Inflammatory macrophage treated with lipopolysaccharide for 4 hours (primary cell): ENCODE data around the gene BMPR1B.
"Not testable (repeated sequence)": the region's sequence is repeated elsewhere in the genome, so short reads cannot be mapped to it uniquely, and the experiment has no call there.

Experiments used
- DNase-seq: peaks from one replicate; pipeline ENCODE4 v3.0.0-alpha.2; 2020

The BMPR1B gene

DNA sequence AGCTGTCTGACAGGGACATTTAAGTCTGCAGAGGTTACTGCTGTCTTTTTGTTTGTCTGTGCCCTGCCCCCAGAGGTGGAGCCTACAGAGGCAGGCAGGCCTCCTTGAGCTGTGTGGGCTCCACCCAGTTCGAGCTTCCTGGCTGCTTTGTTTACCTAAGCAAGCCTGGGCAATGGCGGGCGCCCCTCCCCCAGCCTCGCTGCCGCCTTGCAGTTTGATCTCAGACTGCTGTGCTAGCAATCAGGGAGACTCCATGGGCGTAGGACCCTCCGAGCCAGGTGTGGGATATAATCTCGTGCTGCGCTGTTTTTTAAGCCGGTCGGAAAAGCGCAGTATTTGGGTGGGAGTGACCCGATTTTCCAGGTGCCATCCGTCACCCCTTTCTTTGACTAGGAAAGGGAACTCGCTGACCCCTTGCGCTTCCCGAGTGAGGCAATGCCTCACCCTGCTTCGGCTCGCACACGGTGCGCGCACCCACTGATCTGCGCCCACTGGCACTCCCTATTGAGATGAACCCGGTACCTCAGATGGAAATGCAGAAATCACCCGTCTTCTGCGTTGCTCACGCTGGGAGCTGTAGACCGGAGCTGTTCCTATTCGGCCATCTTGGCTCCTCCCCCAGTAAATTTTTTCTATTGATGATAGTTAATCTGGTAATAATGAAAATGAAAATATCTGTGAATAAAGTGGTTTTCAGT, 83.6 kb downstream of the BMPR1B start:
- not testable (repeated sequence) for DNase-seq

DNA sequence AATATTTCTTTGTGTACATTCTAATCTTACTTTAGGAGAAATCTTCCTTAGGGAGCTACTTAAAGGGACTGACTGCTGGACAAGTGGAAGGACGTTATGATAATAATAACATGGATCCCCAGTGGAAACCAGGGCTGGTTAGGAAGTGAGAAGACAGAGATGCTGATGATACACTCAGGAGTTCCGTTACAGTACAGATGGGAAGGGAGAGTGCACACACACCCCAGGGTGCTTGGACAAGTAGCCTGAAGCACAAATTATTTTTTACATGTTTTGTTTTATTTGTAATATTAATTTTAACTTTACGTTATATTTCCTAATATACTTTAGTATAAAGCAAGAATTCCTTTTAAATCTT, 84.1 kb downstream of the BMPR1B start:
- no peak for DNase-seq

DNA sequence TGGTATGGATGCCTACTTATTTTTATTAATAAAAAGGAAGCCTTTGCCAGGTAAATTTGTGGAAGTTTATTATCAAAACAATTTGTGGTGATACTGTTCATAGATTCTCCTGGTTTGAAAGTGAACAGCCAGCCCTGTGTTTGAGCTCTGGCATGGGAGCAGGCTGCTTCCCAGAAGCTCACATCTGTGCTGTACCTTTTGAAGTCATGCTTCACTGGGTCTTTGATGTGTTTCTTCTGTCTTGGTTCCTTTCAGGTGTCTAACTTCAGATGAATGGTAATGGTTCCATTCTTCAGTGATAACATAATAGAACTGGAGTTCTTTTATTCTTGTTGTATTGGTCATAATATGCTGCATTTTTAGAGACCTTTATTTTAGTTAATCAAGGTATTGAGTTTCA, 85.5 kb downstream of the BMPR1B start:
- DNase-seq: no peak

DNA sequence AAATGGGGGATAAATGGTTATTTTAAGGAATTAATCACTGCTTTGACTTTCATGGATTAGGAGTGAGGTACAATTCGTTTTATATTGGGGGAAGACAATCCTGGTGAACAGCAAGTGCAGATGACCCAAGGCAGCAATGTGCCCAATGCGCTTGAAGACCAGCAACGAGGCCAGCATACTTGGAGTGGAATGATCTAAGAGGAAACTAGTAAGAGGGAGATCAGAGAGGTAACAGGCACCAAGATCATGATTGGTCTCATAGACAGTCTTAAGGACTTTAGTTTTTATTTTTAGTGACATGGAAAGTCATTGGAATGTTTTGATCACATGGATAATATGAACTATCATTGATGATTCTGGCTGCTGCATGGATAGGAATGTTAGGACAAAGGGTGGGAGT, 90.6 kb downstream of the BMPR1B start:
- no peak for DNase-seq

DNA sequence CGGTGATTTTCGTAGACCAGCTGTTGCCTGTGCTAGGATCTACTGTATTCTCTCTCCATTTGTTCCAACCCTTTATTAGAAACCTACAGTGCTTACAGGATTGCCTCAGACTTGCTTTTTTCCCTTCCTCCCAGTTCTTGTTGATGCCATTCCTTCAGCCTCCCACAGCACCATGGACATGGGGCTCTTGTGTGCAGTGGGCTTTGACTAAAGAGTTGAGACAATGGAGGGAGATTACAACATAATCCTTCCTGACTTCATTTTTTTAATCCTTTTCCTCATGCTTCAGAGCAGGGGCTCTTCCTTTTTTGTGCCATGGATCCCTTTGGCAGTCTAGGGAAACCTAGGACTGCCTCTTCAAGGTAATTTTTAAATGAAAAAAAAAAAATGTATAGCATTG, 92.1 kb downstream of the BMPR1B start:
- no peak for DNase-seq

DNA sequence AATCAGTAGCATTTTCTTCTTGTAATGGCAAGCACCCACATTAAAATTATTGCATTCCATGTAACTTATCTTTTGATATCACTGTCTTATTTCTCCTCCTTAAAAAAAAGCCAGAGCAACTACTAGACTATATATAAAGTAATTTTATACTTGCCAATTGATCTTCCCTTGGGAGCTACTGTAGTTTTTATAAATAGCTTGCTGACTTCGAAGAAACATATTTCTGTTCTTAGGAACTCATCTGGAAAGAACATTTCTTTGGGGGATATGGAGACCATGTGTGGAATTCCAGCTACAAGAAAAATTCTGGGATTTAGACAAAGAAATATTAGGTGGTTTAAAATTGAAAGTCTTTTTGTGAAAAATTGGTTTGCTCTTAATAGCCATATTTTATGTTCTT, 94.9 kb downstream of the BMPR1B start:
- DNase-seq: no peak

DNA sequence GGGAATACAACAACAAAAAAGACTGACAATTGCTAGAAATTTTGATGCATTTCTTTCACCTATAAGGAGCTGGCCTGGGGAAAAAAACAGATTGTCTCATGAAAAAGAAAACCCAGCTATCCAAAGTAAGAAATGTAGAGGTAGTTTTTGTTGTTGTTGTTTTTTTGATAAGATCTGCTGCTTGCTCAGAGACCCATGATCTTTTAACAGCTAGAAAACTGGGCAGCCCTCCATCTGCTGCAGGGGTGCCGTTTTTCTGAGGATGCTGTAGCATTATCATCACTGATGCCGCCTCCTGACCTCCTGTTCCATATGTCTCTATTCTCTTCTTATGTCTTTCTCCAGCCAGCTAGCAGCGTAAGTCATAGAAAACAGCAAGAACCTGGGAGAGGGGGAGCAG, 98.3 kb downstream of the BMPR1B start:
- DNase-seq: no peak

DNA sequence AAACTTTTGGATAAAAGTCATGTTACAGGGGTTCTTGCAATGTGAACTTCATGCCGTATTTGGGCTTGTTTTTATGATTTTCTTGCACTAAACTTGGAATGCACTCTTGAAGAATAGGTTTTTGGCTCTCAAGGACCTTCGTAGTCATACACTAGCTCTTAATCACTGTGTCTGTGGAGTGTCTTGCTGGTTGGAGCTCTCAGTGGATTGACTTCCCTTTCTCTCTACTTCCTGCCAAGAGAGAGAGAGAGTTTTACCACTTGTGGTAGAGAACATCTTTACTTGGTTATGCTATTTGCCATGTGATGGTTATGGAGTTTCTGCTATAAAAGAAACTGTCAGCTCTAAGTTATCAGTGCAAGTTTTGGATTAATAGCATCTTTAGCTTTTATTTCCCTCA, 112.4 kb downstream of the BMPR1B start:
- no peak for DNase-seq

DNA sequence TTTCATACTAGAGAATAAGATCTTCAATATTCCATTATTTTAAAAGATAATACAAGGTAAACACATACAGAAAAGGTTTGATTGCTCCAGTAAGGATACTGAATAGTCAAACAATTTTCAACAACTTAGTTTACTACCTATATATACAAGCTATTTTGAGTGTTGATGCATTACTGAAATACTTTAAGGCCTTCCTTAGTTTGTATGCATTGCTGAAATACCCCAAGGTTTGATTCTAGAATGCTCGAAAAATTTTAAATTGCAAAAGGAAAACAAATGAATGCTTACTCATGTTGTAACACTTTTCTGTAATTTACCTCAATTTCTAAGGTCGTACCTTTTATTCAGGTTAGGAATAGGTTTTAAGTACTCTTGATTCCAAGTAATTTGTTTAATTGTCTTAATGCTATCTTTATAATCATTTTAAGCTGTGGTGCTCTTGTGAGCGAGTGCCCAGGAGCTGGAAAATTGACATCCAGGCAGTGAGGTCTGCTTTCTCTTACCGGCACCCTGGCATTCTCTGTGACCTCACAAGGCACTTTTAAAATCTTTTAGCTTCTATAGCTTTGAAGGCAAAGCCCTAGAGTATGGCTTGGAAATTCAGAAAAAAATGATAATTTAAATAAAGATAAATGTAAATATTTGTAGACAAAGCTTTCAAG, 114.0 kb downstream of the BMPR1B start:
- DNase-seq: no peak

DNA sequence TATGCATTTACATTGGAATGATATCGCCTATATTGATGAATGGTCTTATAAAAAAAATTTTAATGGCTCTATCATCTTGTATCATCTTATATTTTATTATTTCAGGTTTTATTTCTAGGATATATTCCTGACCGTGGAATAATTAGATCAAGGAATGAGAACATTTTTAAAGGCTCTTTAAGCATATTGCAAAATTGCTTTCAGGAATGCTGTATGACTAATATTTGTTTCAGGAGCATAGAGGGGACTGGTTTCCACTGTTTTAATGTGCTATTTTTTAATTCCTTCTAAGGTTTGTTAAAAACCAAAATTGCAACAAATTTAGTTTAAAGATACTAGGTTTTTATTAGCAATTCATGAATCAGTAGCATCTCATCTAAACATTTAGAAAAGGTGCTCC, 120.2 kb downstream of the BMPR1B start:
- DNase-seq: no peak

DNA sequence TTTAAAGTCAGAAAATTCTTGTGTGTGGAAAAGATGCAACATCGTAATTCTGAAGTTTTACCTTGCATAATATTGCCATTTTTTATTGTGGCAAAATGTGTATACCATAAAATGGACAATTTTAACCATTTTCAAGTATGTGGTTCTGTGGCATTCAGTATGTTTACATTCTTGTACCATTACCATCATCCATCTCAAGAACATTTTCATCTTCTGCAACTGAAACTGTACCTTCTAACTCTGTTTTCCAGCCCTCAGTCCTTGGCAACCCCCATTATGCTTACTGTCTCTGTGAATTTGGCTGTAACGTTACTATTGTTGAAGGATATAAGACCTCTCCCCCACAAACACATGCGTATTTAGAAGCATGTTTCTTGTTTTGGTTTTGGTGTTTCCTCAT, 123.2 kb downstream of the BMPR1B start:
- no peak for DNase-seq

DNA sequence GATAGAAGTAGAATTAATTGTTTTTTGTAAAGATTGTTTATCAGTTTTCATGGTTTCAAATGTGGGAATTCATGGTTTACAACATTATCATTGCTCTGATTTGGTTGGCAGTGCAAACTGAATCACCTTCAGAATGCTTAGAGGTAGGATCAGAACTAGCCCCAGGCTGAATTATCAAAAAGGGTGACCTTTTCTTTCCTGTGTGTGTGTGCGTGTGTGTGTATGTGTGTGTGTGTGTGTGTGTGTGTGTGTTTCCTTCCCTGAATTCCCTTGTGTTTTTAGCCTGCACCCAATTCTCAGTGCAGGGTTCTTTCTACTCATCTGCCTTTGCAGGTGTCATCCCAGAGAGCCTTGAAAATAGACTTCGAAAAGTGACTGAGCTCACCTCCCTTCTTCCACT, 125.0 kb downstream of the BMPR1B start:
- DNase-seq: no peak

DNA sequence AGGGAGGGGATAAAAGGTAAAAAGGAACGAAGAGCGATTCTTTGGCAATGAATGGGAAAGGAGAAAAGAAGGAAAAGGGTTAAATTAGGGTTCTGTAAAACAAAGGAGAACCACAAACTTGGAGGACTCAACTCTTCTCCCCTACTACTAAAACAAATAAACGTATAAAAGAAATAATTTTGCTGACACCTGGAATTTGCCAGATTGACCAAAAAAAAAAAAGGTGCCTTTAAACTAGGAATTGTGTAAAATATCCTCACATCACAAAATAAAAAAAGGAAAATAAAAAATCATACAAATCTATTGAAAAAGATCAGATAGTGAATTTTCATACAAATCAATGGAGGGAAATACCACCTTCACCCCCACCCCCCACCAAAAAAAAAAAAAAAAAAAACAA, 129.3 kb downstream of the BMPR1B start:
- no peak for DNase-seq

DNA sequence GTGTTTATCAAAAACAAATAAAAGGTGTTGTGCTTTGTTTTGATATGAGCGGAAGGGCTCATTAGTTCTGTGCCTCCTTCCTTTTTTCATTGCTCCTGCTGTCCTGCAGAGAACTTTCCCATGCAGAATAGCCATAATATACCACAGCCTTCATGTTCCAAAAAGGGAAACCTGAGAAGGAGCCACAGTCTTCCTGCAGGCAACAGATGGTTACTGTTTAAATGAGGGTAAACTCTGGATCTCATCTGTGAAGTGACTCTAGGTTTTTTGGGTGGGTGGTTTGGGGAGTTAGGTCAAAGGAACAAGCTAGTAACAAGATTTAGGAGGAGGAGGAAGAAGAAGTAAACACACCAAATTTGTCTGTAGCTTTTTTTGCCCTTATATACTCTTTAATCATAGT, 131.8 kb downstream of the BMPR1B start:
- DNase-seq: no peak

DNA sequence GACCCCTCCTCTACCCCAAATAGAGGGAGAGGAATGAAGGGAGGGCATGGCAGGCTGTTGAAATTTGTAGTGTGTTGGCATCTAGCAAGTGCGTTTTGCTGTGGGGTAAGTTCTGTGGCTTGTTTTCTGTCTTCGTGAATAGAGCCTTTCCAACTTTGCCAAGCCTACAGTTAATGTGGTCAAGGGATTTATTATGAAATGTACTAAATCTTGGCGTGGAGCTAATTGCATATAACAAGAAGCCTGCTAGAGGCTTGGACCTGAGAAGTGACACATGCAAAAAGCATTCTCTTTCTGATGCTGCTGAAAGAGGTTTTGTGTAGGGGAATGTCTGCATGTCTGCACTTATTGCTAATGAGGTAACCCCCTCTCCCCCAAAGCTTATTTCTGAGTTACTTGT, 132.2 kb downstream of the BMPR1B start:
- DNase-seq: no peak

DNA sequence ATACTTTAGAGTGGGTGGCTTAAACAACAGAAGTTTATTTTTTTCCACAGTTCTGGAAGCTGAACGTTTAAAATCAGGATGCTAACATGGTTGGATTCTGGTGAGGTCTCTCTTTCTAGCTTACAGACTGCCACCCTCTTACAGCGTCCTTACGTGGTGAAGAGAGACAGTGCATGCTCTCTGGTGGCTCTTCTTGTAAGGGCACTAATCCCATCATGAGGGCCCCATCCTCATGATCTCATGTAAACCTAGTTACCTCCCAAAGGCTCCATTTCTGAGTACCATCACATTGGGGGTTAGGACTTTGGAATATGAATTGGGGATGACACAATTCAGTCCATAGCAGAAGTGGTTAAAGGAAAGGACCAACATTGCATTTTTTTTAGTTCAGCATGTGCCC, 132.8 kb downstream of the BMPR1B start:
- no peak for DNase-seq

DNA sequence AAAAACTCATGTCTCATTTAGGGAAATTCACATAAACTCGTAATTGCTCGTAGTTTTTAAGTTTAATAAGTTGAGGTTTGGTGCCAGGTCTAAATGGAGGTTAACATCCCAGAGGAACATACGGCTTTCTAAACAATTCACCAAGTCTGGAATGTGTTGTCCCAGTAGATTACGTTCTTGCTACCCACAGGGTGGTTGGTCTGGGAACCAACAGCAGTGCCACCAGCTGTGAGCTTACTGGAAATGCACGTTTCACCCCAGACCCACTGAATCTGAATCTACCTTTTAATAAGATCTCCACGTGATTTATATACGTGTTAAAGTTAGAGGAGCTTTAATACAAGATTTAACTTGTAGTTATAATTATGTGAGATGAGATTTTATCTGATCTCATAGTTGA, 134.3 kb downstream of the BMPR1B start:
- DNase-seq: no peak

DNA sequence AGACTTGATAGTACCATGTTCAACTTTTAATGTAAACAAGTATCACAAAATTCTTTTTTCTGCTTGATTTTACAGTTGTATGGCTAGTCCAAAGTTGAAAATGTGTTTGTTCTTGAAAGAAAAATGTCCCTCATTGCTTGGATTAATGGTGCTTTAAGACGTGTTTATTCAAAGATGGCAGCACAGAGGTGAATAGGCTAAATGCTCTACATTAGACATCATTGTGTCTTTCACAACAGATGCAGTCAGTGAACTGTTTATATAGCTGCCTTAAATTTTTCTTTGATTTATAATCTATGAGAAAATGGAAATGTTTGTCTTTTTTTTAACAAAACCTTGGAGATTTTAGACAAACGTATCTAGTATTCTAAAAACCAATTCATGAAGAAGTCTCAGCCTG, 137.3 kb downstream of the BMPR1B start:
- DNase-seq: no peak

DNA sequence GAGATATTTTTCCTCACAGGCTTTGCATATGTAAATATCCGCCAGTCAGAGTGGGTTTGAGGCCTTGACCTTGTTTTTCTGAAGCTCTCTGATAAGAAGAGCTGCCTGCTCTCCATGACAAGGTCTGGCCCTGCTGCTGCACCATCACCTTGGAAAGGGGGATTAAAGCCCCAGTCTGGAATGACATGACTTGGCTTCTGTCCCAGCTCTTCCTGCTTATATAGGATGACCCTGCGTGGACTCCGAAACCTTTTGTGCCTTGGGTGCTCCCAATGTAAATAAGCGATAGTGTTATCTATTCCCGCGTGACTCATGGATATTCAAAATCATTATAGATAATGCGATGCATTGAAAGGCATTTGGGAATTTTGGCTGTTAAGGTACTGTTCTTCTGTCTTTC, 139.3 kb downstream of the BMPR1B start:
- DNase-seq: no peak

DNA sequence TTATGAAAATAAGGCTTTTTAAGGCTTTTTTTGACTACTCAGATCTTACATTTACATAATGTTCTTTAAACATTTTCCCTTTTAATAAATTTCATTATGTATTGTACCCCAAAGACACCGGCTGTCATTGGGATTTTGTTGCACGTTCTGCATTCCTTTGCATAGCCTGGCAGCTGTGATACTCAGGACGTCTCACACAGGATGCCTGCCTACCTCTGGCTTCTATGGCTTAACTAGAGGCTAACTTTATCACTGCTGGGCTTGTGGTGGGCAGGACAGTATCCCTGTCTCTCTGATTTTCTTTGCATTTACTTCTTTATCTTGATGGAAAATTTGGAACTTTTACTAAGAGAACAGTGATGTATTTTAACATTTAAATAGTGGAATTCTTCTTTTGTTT, 147.8 kb downstream of the BMPR1B start:
- no peak for DNase-seq

DNA sequence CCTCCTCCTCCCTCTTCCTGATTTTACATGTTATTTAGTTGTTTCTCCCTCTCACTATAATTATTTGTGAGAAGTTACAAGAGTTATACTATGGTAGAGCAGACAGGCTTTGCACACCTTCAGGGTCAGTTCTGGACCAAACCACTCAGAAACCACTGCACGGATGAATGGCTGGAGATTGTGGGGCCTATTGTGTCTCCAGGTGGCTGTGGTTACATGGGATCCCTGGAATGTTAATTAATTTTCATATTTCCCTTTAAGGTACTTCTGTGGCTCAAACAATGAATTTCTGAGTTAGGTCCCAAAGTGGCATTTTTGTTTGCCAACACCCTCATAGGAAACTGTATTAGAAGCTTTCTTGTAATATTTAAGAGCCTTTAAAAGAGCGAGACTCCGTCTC, 151.9 kb downstream of the BMPR1B start:
- no peak for DNase-seq

DNA sequence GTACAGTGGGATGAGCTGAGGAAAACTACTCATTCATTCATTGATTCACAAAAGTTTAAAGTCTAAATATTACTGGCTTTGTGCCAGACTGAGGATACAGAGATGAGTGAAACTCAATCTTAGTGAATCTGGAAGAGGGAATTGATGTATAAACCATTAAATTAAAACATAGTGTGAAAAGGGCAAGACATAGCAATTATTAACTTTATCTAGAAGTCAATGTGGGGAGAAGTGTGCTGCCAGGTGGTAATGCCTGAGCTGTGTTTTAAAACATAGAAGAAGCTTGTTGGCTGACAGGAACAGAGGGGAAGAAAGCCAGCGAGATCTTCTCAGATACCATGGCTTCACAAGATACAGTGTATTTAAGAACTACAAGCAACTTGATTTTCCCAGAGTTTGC, 153.4 kb downstream of the BMPR1B start:
- no peak for DNase-seq

DNA sequence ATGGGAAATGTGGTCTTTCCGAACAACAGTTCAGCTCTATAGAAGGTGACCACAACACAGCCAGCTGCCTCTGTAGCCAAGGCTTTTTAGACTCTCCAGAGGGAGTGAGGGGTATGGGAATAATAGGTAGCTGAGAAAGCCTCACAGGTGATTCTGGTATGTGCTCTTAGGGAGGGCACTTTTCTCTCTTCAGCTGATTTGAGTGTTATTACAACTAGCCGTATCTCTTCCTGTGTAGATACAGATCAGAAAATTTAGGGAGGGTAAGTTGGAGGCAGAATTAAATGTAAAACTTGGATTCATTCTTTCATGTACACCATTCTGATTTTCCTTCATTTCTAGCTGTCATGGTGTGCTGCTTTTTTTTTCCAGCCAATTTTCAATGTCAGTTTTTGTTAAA, 154.9 kb downstream of the BMPR1B start:
- DNase-seq: no peak

DNA sequence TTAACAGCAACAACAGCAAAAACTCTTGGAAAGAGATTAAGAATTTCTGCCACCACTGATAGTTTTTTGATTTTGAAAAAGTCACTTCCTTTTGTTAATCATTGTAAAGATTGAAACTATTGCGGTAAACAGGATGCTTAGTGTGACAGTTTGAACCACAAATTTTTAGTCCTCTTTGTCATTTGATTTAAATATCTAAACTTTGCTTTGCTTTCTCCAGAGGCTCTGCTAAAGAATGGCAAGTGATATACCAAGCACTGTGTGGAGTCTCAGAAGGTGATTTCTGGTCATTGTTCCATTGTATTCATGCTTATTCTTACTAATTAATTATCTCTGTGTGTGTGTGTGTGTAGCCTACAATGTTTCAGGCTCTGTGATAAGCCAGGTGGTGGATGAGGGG, 155.6 kb downstream of the BMPR1B start:
- no peak for DNase-seq

DNA sequence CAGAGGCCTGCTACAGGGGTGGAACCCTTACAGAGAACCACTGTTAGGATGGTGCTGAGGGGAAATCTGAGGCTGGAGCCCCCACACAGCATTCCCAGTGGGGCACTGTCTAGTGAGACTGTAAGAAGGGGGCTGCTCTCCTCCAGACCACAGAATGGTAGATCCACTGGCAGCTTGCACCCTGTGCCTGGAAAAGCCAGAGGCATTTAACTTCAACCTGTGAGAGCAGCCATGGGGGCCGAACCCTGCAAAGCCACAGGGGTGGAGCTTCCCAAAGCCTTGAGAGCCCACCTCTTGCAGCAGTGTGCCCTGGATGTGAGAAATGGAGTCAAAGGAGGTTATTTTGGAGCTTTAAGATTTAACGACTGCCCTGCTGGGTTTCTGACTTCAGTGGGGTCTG, 159.4 kb downstream of the BMPR1B start:
- DNase-seq: no peak
